H1 (cell line): ENCODE data around the gene SRPK3. TPM values are rescaled to one million over a fixed set of nuclear protein-coding genes. Genes with fewer than 3 reads are reported as not detected.

Experiments used
- ASH2L ChIP-seq: fragments of 200-600, 300-600 bp; sonication (generic); IDR thresholded peaks from one replicate; pipeline ENCODE4 v1.7.1; 2017; ENCODE audit warnings: low read length
- BRCA1 ChIP-seq: IDR thresholded peaks from 2 replicates; pipeline ENCODE4 v1.6.1; 2012; ENCODE audit warnings: low read depth, low read length, improper control_type of control experiment
- NANOG ChIP-seq: IDR thresholded peaks from 2 replicates; pipeline ENCODE4 v1.6.1; 2011; ENCODE audit warnings: low read length, low read depth, mild to moderate bottlenecking, inconsistent platforms; ENCODE audit not compliant: insufficient read depth, poor library complexity, severe bottlenecking
- SP2 ChIP-seq: IDR thresholded peaks from 2 replicates; pipeline ENCODE4 v1.6.1; 2012; ENCODE audit warnings: mild to moderate bottlenecking, low read length, inconsistent platforms
- TAF1 ChIP-seq: IDR thresholded peaks from 2 replicates; pipeline ENCODE4 v1.6.1; 2011; ENCODE audit warnings: mild to moderate bottlenecking, low read depth, low read length
- polyA plus RNA-seq, 7 experiments: library from polyadenylated mRNA; depleted of rRNA in 3 of 7; stranded (reverse) in 5 of 7; unstranded in 2 of 7; fragments of >200 nt in 5 of 7; fragments of 200-250 nt in 2 of 7; gene quantifications; 1 replicate in 5 of 7; 2 replicates in 1 of 7; 4 replicates in 1 of 7; pipeline versions ENCODE4 v1.2.1 to v1.2.3, GENCODE V29; 2011 to 2013; ENCODE audit warnings: missing spikeins in 2 of 7, mixed read lengths in 2 of 7
- total RNA-seq: library from RNA; stranded (reverse); fragmentation: NEBNext Ultra II Directional; extraction: Animal tissue kit (Norgen Biotek cat#: 25700); gene quantifications from 2 replicates; pipeline ENCODE4 v1.2.1, GENCODE V29; 2021

SRPK3 gene
- total and polyA plus RNA-seq, 2 of the 8 experiments (the other 6 are each of a cell fraction or from before 2014, with no cell fraction given): not detected

DNA sequence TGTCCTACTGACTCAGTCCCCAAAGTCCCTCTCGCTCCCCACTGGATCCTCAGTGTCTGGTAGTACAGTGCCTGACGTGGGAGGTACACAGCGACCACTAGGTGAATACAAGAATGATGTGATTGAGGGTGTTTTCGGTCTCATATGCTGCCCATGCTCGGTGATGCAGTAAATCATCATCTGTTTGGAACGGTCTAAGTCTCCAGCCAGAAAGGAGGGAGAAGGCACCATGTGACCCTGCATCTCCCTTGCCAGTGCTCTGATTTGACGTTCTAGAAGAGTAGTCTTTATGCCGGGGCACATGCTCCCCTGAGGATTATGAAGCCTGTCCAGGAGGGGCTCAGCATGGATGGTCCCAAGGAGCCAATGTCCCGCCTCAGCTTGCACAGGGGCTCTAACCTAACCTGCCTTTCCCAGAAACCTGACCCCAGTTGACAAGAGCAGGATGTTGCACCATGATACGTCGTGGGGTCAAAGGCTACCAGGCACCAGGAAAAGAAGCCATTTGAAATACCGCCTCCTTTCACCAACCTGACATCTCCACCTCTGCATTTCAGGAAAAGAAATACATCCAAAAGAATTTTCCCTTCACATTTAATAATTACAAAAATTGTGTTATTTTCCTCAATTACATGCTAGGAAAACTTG is 30.6 kb upstream of the SRPK3 start (continued):
- TF ChIP-seq SP2: no peak
- TF ChIP-seq TAF1: no peak
- TF ChIP-seq ASH2L: no peak
- no peak for TF ChIP-seq NANOG
- no peak for TF ChIP-seq BRCA1
